ENCODE measurements around the gene PPFIA2.

Gene PPFIA2

GRCh38 chr12:81723361-81723760 lies 35.8 kb downstream of the PPFIA2 start:
- no peak overlapping the region for H3K23ac ChIP-seq (ENCODE audit: low read length in 2 of 2)
- no peak overlapping the region for H2BK5ac ChIP-seq (ENCODE audit: low read depth, low read length, poor library complexity, severe bottlenecking)
- no peak overlapping the region for H3K4me2 ChIP-seq (ENCODE audit: low read length, poor library complexity, severe bottlenecking)
- WGBS: no CpG with 5 or more reads among the region's 1 CpG
- H2BK15ac ChIP-seq (ENCODE audit: low read depth, poor library complexity, severe bottlenecking): no peak overlapping the region
- no peak for DNase-seq
- H3K79me1 ChIP-seq (replicated peaks; ENCODE audit: low read length, poor library complexity, severe bottlenecking): no peaks in the 10 kb centered on the region
- no peak overlapping the region for H3K4ac ChIP-seq (ENCODE audit: low read depth in 1 of 2, low read length in 2 of 2)
- no peak overlapping the region for H4K8ac ChIP-seq (ENCODE audit: low read length)
- H3K4me3 ChIP-seq (ENCODE audit: insufficient read depth in 1 of 2, low read depth in 1 of 2, low read length in 2 of 2): no peak overlapping the region
- H4K91ac ChIP-seq (ENCODE audit: low read length): no peak overlapping the region
- no peak overlapping the region for H2BK120ac ChIP-seq (ENCODE audit: low read depth, low read length)
- H3K27ac ChIP-seq (ENCODE audit: low read length, poor library complexity, severe bottlenecking): no peak overlapping the region
- H3K14ac ChIP-seq (ENCODE audit: low read length in 2 of 2): no peak overlapping the region
- H3K36me3 ChIP-seq (ENCODE audit: control insufficient read depth in 1 of 2, insufficient read depth in 2 of 2, low read depth in 1 of 2, low read length in 2 of 2): no peaks in the 10 kb centered on the region
- no peak overlapping the region for H3K18ac ChIP-seq (ENCODE audit: low read depth in 1 of 2, low read length in 2 of 2)
- H3K9ac ChIP-seq (ENCODE audit: low read length): no peak overlapping the region
- no peak overlapping the region for H2AK5ac ChIP-seq (ENCODE audit: low read length, severe bottlenecking)
- no peaks in the 10 kb centered on the region for H3K4me1 ChIP-seq (ENCODE audit: control insufficient read depth, insufficient read depth, low read depth, low read length)
- no peak overlapping the region for H2AFZ ChIP-seq (ENCODE audit: low read depth, low read length)
- H2BK12ac ChIP-seq (ENCODE audit: low read length in 2 of 2): no peak overlapping the region
- no peaks in the 10 kb centered on the region for H3K9me3 ChIP-seq (ENCODE audit: control insufficient read depth, low read length)
- H3K27me3 ChIP-seq (ENCODE audit: control insufficient read depth in 1 of 2, insufficient read depth in 1 of 2, low read length in 2 of 2): no peaks in the 10 kb centered on the region

GRCh38 chr12:81722004-81722403 lies 37.1 kb downstream of the PPFIA2 start:
- H2BK12ac ChIP-seq (ENCODE audit: low read length in 2 of 2): no peak overlapping the region
- no peak overlapping the region for H3K9ac ChIP-seq (ENCODE audit: low read length)
- no peaks in the 10 kb centered on the region for H3K79me1 ChIP-seq (replicated peaks; ENCODE audit: low read length, poor library complexity, severe bottlenecking)
- DNase-seq: no peak
- H3K9me3 ChIP-seq (ENCODE audit: control insufficient read depth, low read length): no peaks in the 10 kb centered on the region
- H3K14ac ChIP-seq (ENCODE audit: low read length in 2 of 2): no peak overlapping the region
- no peak overlapping the region for H3K18ac ChIP-seq (ENCODE audit: low read depth in 1 of 2, low read length in 2 of 2)
- no peak overlapping the region for H2BK5ac ChIP-seq (ENCODE audit: low read depth, low read length, poor library complexity, severe bottlenecking)
- no peaks in the 10 kb centered on the region for H3K27me3 ChIP-seq (ENCODE audit: control insufficient read depth in 1 of 2, insufficient read depth in 1 of 2, low read length in 2 of 2)
- H3K36me3 ChIP-seq (ENCODE audit: control insufficient read depth in 1 of 2, insufficient read depth in 2 of 2, low read depth in 1 of 2, low read length in 2 of 2): no peaks in the 10 kb centered on the region
- H2BK15ac ChIP-seq (ENCODE audit: low read depth, poor library complexity, severe bottlenecking): no peak overlapping the region
- H3K27ac ChIP-seq (ENCODE audit: low read length, poor library complexity, severe bottlenecking): no peak overlapping the region
- H4K8ac ChIP-seq (ENCODE audit: low read length): no peak overlapping the region
- no peak overlapping the region for H3K4me2 ChIP-seq (ENCODE audit: low read length, poor library complexity, severe bottlenecking)
- no peak overlapping the region for H3K23ac ChIP-seq (ENCODE audit: low read length in 2 of 2)
- H2AFZ ChIP-seq (ENCODE audit: low read depth, low read length): no peak overlapping the region
- no peak overlapping the region for H2AK5ac ChIP-seq (ENCODE audit: low read length, severe bottlenecking)
- no peak overlapping the region for H3K4me3 ChIP-seq (ENCODE audit: insufficient read depth in 1 of 2, low read depth in 1 of 2, low read length in 2 of 2)
- no CpG with 5 or more reads among the region's 1 CpG for WGBS
- no peak overlapping the region for H3K4ac ChIP-seq (ENCODE audit: low read depth in 1 of 2, low read length in 2 of 2)
- no peak overlapping the region for H4K91ac ChIP-seq (ENCODE audit: low read length)
- H2BK120ac ChIP-seq (ENCODE audit: low read depth, low read length): no peak overlapping the region
- no peaks in the 10 kb centered on the region for H3K4me1 ChIP-seq (ENCODE audit: control insufficient read depth, insufficient read depth, low read depth, low read length)

- Histone ChIP-seq H2AK5ac (ENCODE audit: low read length, severe bottlenecking) (no peak overlapping the region), H2AFZ (ENCODE audit: low read depth, low read length) (no peak overlapping the region), H3K27me3 (ENCODE audit: control insufficient read depth in 1 of 2, insufficient read depth in 1 of 2, low read length in 2 of 2) (no peaks in the 10 kb centered on the region), H3K23ac (ENCODE audit: low read length in 2 of 2) (no peak overlapping the region), H2BK5ac (ENCODE audit: low read depth, low read length, poor library complexity, severe bottlenecking) (no peak overlapping the region), H3K9ac (ENCODE audit: low read length) (no peak overlapping the region), H3K79me1 (replicated peaks; ENCODE audit: low read length, poor library complexity, severe bottlenecking) (no peaks in the 10 kb centered on the region), H4K91ac (ENCODE audit: low read length) (no peak overlapping the region), H3K18ac (ENCODE audit: low read depth in 1 of 2, low read length in 2 of 2) (no peak overlapping the region), H3K4ac (ENCODE audit: low read depth in 1 of 2, low read length in 2 of 2) (no peak overlapping the region), H3K4me1 (ENCODE audit: control insufficient read depth, insufficient read depth, low read depth, low read length) (no peaks in the 10 kb centered on the region), H2BK12ac (ENCODE audit: low read length in 2 of 2) (no peak overlapping the region), H3K27ac (ENCODE audit: low read length, poor library complexity, severe bottlenecking) (no peak overlapping the region), H2BK120ac (ENCODE audit: low read depth, low read length) (no peak overlapping the region), H3K4me3 (ENCODE audit: insufficient read depth in 1 of 2, low read depth in 1 of 2, low read length in 2 of 2) (no peak overlapping the region), H3K9me3 (ENCODE audit: control insufficient read depth, low read length) (no peaks in the 10 kb centered on the region), H4K8ac (ENCODE audit: low read length) (no peak overlapping the region), H3K4me2 (ENCODE audit: low read length, poor library complexity, severe bottlenecking) (no peak overlapping the region), H3K36me3 (ENCODE audit: control insufficient read depth in 1 of 2, insufficient read depth in 2 of 2, low read depth in 1 of 2, low read length in 2 of 2) (no peaks in the 10 kb centered on the region), H3K14ac (ENCODE audit: low read length in 2 of 2) (no peak overlapping the region), H2BK15ac (ENCODE audit: low read depth, poor library complexity, severe bottlenecking) (no peak overlapping the region)
- WGBS: 75% methylated on average over 1 of the region's 2 CpGs
- no peak for DNase-seq
Observed at GRCh38 chr12:81718616-81719015, 40.5 kb downstream of the PPFIA2 start.

GRCh38 chr12:81712536-81712935 lies 46.6 kb downstream of the PPFIA2 start:
- Histone ChIP-seq H2AFZ (ENCODE audit: low read depth, low read length) (no peak overlapping the region), H2AK5ac (ENCODE audit: low read length, severe bottlenecking) (no peak overlapping the region), H3K4me1 (ENCODE audit: control insufficient read depth, insufficient read depth, low read depth, low read length) (no peaks in the 10 kb centered on the region), H3K9ac (ENCODE audit: low read length) (no peak overlapping the region), H3K4me3 (ENCODE audit: insufficient read depth in 1 of 2, low read depth in 1 of 2, low read length in 2 of 2) (no peak overlapping the region), H2BK120ac (ENCODE audit: low read depth, low read length) (no peak overlapping the region), H3K18ac (ENCODE audit: low read depth in 1 of 2, low read length in 2 of 2) (no peak overlapping the region), H3K4ac (ENCODE audit: low read depth in 1 of 2, low read length in 2 of 2) (no peak overlapping the region), H3K36me3 (ENCODE audit: control insufficient read depth in 1 of 2, insufficient read depth in 2 of 2, low read depth in 1 of 2, low read length in 2 of 2) (no peaks in the 10 kb centered on the region), H3K79me1 (replicated peaks; ENCODE audit: low read length, poor library complexity, severe bottlenecking) (no peaks in the 10 kb centered on the region), H3K4me2 (ENCODE audit: low read length, poor library complexity, severe bottlenecking) (no peak overlapping the region), H2BK5ac (ENCODE audit: low read depth, low read length, poor library complexity, severe bottlenecking) (no peak overlapping the region), H3K9me3 (ENCODE audit: control insufficient read depth, low read length) (no peaks in the 10 kb centered on the region), H4K91ac (ENCODE audit: low read length) (no peak overlapping the region), H4K8ac (ENCODE audit: low read length) (no peak overlapping the region), H3K27ac (ENCODE audit: low read length, poor library complexity, severe bottlenecking) (no peak overlapping the region), H3K23ac (ENCODE audit: low read length in 2 of 2) (no peak overlapping the region), H3K27me3 (ENCODE audit: control insufficient read depth in 1 of 2, insufficient read depth in 1 of 2, low read length in 2 of 2) (no peaks in the 10 kb centered on the region), H2BK15ac (ENCODE audit: low read depth, poor library complexity, severe bottlenecking) (no peak overlapping the region), H3K14ac (ENCODE audit: low read length in 2 of 2) (no peak overlapping the region), H2BK12ac (ENCODE audit: low read length in 2 of 2) (no peak overlapping the region)
- DNase-seq: no peak
- WGBS: 100% methylated on average over 1 of the region's 3 CpGs
